GM12801 (cell line): ENCODE measurements around the gene NOVA2.

Experiments used
- TF ChIP-seq, protein P1 (sequence below): IDR thresholded peaks from one replicate; pipeline ENCODE4 v1.5.1; 2011; ENCODE audit warnings: control low read depth; ENCODE audit not compliant: insufficient read length; ENCODE audit errors: extremely low read depth

Gene NOVA2

DNA sequence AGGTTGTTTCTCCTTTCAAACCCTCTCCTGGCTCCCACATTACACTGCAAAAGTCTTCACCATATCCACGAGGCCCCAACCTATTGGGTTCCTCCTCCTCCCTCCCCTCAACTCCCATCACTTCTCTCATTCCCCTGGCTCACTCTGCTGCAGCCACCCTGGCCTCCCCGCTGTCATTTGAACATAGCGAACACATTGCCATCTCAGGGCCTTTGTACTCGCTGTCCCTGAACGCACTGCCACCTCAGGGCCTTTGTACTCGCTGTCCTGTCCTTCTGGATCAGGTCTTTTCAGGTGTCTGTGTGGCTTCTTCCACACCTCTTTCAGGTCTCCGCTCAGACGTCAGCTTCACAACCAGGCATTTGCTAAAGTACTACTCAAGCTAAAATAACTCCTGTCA lies 23.3 kb upstream of the NOVA2 start:
- TF ChIP-seq, protein P1, sequence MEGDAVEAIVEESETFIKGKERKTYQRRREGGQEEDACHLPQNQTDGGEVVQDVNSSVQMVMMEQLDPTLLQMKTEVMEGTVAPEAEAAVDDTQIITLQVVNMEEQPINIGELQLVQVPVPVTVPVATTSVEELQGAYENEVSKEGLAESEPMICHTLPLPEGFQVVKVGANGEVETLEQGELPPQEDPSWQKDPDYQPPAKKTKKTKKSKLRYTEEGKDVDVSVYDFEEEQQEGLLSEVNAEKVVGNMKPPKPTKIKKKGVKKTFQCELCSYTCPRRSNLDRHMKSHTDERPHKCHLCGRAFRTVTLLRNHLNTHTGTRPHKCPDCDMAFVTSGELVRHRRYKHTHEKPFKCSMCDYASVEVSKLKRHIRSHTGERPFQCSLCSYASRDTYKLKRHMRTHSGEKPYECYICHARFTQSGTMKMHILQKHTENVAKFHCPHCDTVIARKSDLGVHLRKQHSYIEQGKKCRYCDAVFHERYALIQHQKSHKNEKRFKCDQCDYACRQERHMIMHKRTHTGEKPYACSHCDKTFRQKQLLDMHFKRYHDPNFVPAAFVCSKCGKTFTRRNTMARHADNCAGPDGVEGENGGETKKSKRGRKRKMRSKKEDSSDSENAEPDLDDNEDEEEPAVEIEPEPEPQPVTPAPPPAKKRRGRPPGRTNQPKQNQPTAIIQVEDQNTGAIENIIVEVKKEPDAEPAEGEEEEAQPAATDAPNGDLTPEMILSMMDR = no peak

DNA sequence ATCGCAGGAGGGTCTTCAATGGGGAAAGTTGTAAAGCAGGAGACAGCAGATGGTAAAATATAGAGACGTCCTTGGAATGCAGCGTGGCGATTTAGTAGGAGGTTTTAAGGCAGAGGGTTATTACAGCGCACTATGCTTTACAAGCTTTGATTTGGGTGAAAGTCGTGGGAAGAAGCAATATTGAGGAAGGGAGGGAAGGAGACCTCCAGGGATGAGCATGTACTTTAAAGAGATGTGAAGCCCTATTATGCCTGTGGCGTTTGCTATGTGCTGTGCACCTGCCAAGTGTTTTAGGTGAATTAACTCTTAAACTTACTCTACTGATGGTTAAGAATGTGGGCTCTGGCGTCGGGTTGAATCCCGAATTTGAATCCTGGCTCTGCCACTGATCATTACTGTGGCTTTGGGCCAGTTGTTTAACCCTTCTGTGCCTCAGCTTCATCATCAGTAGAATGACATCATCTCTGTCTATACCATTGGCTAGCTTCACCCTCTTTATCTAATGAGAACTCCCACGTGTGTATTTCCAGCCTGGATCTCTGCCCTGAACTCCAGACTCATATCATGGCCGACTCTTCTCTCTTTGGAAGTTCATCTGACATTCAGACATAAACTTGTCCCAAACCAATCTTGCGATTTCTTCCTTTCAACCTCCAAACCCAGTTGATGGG lies 22.2 kb upstream of the NOVA2 start:
- TF ChIP-seq, protein P1 = no peak

GRCh38 chr19:45994998-45995714 lies 21.5 kb upstream of the NOVA2 start, which contains the start of gene CCDC61:
Gene CCDC61 (plus strand): TSS chr19:45995467. CDS start chr19:46003019, 7,552 bp downstream.
- TF ChIP-seq, protein P1 = no peak

GRCh38 chr19:45994456-45994997 lies 20.9 kb upstream of the NOVA2 start:
- TF ChIP-seq, protein P1 = no peak

DNA sequence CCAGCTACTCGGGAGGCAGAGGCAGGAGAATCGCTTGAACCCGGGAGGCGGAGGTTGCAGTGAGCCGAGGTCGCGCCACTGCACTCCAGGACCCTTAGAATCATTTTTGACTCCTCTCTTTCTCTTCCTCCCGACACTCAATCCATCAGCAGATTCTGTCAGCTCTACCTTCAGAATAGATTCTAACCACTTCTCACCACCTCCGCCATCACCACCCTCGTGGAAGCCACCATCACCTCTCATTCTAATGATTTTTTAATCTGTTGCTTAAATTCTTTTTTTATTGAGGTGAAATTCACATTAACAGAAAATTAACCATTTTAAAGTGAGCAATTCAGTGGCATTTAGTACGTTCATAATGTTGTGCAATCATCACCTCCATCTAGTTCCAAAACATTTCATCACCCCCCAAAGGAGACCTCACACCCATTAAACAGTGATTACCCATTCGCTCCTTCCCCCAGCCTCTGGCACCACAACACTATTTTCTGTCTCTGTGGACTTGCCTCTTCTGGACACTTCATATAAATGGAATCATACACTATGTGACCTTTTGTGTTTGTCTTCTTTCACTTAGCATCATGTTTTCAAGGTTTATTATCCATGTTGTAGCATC lies 16.6 kb upstream of the NOVA2 start:
- TF ChIP-seq, protein P1 = no peak

GRCh38 chr19:45985321-45985720 lies 11.7 kb upstream of the NOVA2 start:
- TF ChIP-seq, protein P1 = no peak

GRCh38 chr19:45981350-45981749 lies 7.7 kb upstream of the NOVA2 start:
- TF ChIP-seq, protein P1 = no peak
